Calu3 (cell line): Measurements from ENCODE around the gene GOLGA6L2. TPM values are rescaled to one million over a fixed set of nuclear protein-coding genes. Genes with fewer than 3 reads are reported as not detected.

Source experiments
- BruUV-seq: library from RNA; stranded (reverse); fragments of 400-500 nt; replicated peaks from 2 replicates; lab custom pipeline; 2021; lab: Mats Ljungman, UMichigan
- CTCF ChIA-PET: fragments of 300-600 bp; sonication (Branson Sonifier 250); formaldehyde crosslinking; loops from one replicate; lab custom pipeline; 2022; ENCODE audit warnings: antibody characterized with exemption; lab: Charles Lee
- DNase-seq: peaks from one replicate; pipeline ENCODE4 v3.0.0; 2022
- H3K27ac Mint-ChIP-seq: one replicate; pipeline ENCODE4 v1.8.0; 2022; ENCODE audit warnings: mixed read lengths; ENCODE audit not compliant: unreplicated experiment
- H3K27me3 Mint-ChIP-seq: one replicate; pipeline ENCODE4 v1.8.0; 2022; ENCODE audit warnings: mixed read lengths; ENCODE audit not compliant: unreplicated experiment
- H3K36me3 Mint-ChIP-seq: one replicate; pipeline ENCODE4 v1.8.0; 2022; ENCODE audit warnings: mild to moderate bottlenecking, moderate library complexity, mixed read lengths; ENCODE audit not compliant: insufficient read depth, unreplicated experiment
- H3K4me1 Mint-ChIP-seq: one replicate; pipeline ENCODE4 v1.8.0; 2022; ENCODE audit warnings: mild to moderate bottlenecking, low read depth, mixed read lengths; ENCODE audit not compliant: unreplicated experiment
- H3K4me3 Mint-ChIP-seq: one replicate; pipeline ENCODE4 v1.8.0; 2022; ENCODE audit warnings: mild to moderate bottlenecking, low read depth, moderate library complexity, mixed read lengths; ENCODE audit not compliant: unreplicated experiment
- H3K9me3 Mint-ChIP-seq: one replicate; pipeline ENCODE4 v1.8.0; 2022; ENCODE audit warnings: low read depth, mixed read lengths; ENCODE audit not compliant: unreplicated experiment
- CTCF ChIP-seq: fragments of 200-600 bp; IDR thresholded peaks from one replicate; pipeline ENCODE4 v1.8.0; 2022; ENCODE audit warnings: antibody characterized with exemption; ENCODE audit not compliant: unreplicated experiment
- intact Hi-C: fragments of 100-400 bp; cut with micrococcal nuclease; formaldehyde crosslinking; loops from one replicate; pipeline ENCODE4 v1.10.0; 2022; ENCODE audit not compliant: unreplicated experiment
- total RNA-seq: library from RNA; stranded (reverse); gene quantifications from 2 replicates; pipeline ENCODE4 v1.2.3, GENCODE V29; 2022

The GOLGA6L2 gene
- total RNA-seq, 1 experiment from 2014 or later = not detected

- CTCF ChIA-PET = no interaction called here
- no peak for DNase-seq
- Mint-ChIP-seq H3K27me3 (no peaks in the 10 kb centered on the region), H3K4me1 (no peaks in the 10 kb centered on the region), H3K4me3 (no peak overlapping the region), H3K9me3 (no peaks in the 10 kb centered on the region), H3K36me3 (no peaks in the 10 kb centered on the region), H3K27ac (no peak overlapping the region)
- intact Hi-C loops = no loop called here
- no TSS peak for BruUV-seq
- TF ChIP-seq CTCF = no peak
Measured at GRCh38 chr15:23482228-23482627, 35.2 kb upstream of the GOLGA6L2 start.

GRCh38 chr15:23477920-23478319, 30.9 kb upstream of the GOLGA6L2 start:
- Mint-ChIP-seq H3K4me3 (no peak overlapping the region), H3K9me3 (no peaks in the 10 kb centered on the region), H3K4me1 (no peaks in the 10 kb centered on the region), H3K27me3 (no peaks in the 10 kb centered on the region), H3K27ac (no peak overlapping the region), H3K36me3 (no peaks in the 10 kb centered on the region)
- CTCF ChIA-PET = no interaction called here
- TF ChIP-seq CTCF = no peak
- no peak for DNase-seq
- BruUV-seq = no TSS peak
- intact Hi-C loops = no loop called here

GRCh38 chr15:23472678-23473077, 25.6 kb upstream of the GOLGA6L2 start:
- no peak for TF ChIP-seq CTCF
- no peak for DNase-seq

GRCh38 chr15:23472033-23472432, 25.0 kb upstream of the GOLGA6L2 start:
- no peaks in the 10 kb centered on the region for H3K36me3 Mint-ChIP-seq
- TF ChIP-seq CTCF = no peak
- DNase-seq = no peak
- intact Hi-C loops = no loop called here
- no peaks in the 10 kb centered on the region for H3K27me3 Mint-ChIP-seq
- H3K4me1 Mint-ChIP-seq = no peaks in the 10 kb centered on the region
- H3K27ac Mint-ChIP-seq = no peak overlapping the region
- no peaks in the 10 kb centered on the region for H3K9me3 Mint-ChIP-seq
- BruUV-seq = no TSS peak
- H3K4me3 Mint-ChIP-seq = no peak overlapping the region
- CTCF ChIA-PET = no interaction called here

More at GRCh38 chr15:23472678-23473077, 25.6 kb upstream of the GOLGA6L2 start:
- no peaks in the 10 kb centered on the region for H3K9me3 Mint-ChIP-seq
- H3K27me3 Mint-ChIP-seq = no peaks in the 10 kb centered on the region
- CTCF ChIA-PET = no interaction called here
- no TSS peak for BruUV-seq
- no peaks in the 10 kb centered on the region for H3K36me3 Mint-ChIP-seq
- intact Hi-C loops = no loop called here
- no peak overlapping the region for H3K4me3 Mint-ChIP-seq
- H3K4me1 Mint-ChIP-seq = no peaks in the 10 kb centered on the region
- H3K27ac Mint-ChIP-seq = no peak overlapping the region
